NOMO-1 treated with dmso at 0.1 percent for 144 hours (cell line): ENCODE data around the gene SF3A1.

ENCODE experiments used
- DNase-seq: peaks from one replicate; lab custom pipeline; 2025; ENCODE audit not compliant: unreplicated experiment; lab: John Stamatoyannopoulos, UW

SF3A1 gene

GRCh38 chr22:30386608-30386959, 29.9 kb upstream of the SF3A1 start:
- no peak for DNase-seq

DNA sequence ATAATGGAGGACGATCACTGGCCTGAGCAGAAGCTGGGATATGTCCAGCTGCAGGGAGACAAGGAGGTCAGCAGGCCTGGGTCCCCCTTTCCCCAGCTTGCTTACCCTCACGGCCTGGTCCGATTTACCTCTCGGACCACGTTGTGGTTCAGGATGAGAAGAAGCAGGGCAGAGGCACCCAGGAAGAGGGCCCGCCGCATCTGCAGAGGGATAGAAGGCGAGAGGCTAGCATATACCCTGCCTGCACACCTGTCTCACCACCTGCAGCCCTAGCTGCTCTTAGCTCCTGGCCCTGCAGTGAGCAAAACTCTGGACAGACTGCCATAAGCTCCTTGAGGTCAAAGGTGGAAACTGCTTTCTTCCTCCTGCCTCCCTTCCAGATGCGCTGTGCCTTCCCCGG, 29.2 kb upstream of the SF3A1 start:
- DNase-seq = no peak

- no peak for DNase-seq
These were observed 26.4 kb upstream of the SF3A1 start for GRCh38 chr22:30383061-30383460.

DNA sequence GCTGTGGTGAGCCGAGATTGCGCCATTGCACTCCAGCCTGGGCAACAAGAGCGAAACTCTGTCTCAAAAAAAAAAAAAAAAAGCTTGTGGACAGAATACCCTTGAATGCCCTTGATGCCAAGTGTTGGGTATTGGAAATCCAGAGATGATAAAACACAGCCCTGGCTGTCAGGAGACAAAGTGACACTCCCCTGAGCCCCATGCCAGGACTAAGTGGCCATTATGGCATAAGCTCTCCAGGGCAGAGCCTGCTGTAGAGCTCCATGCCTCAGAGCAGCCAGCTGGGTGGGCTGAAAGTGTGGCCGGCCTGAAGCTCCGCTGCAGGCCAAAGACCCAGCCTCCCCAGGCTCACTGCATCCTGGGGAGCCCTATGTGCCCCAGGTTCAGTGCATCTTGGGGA, 25.6 kb upstream of the SF3A1 start:
- no peak for DNase-seq

DNA sequence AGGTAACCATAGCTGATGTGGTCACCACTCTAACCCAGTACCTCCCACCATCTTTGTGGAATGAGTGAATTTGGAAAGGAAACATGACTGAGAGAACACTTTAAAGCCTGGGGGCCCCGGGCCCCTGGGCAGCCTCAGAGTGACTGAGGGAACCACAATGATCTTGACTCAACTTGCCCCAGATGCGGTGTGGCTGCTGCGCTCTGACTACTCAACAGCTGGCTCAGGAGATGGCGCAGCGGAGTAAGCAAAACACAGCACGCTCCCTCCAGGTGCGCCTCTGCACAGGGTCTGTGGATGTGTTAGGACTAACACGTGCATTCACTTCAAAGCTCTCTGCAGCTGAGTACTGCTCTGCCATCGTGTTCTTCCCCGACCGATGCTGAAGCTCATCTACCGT, 24.6 kb upstream of the SF3A1 start:
- no peak for DNase-seq

DNA sequence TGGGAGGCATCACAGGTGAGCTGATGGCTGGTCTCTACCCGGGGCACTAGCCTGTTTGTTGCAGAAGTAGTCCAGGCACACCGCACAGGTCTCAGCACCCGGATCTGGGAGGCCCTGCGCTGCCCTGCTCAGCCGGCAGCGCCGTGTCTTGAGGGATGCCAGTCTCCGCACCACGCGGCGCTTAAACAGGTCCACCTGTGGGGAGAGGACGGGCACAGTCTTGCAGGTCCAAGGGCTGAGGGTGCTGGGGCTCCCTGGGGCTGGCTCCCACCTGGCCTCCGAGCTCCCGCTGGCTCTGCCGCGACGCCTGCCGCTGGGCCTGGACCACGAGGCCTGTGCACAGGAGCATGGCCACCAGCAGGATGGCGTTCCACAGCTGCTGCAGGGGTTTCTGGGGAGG, 23.3 kb upstream of the SF3A1 start:
- no peak for DNase-seq

- no peak for DNase-seq
These were observed 18.7 kb upstream of the SF3A1 start for GRCh38 chr22:30375312-30375849.

DNA sequence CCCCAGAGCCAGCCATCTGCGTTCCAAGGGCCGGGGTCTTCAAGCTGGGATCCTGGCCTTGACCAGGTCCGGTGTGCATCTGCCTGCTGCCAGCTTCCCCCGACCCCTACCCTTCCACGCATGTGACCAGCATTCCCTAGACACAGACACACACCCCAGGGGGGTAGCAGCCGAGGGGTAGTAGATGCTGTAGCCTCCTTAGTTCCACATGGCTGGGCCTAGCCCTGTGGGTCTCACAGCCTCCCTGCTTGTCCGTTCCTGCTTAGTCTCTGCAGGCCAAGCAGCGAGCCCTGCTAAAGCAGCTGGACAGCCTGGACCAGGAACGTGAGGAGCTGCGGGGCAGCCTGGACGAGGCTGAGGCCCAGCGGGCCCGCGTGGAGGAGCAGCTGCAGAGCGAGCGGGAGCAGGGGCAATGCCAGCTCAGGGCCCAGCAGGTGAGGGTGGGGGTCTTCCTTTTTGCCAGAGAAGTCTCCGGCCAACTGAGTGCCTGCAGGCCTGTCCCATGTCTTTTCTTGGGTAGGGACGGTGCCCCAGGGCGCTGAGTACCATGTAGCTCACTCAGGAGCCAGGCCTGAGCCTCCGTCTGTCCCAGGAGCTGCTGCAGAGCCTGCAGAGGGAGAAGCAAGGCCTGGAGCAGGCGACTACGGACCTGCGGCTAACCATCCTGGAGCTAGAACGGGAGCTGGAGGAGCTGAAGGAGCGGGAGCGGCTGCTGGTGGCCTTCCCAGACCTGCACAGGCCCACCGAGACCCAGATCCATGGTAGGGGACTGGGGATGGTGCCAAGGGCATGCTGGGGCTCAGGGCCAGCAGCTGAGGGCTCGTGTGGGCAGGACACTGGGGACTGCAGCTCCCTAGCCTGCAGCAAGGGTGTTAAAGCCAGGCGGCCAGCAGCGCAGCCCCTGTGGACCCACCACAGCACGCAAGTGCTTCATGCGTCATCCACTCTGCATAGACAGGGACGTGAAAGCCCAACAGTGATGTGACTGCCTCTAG, 16.9 kb upstream of the SF3A1 start:
- no peak for DNase-seq

GRCh38 chr22:30372915-30373314, 16.2 kb upstream of the SF3A1 start:
- peak; percentile 71 for DNase-seq

GRCh38 chr22:30371981-30372380, 15.3 kb upstream of the SF3A1 start:
- DNase-seq = no peak

DNA sequence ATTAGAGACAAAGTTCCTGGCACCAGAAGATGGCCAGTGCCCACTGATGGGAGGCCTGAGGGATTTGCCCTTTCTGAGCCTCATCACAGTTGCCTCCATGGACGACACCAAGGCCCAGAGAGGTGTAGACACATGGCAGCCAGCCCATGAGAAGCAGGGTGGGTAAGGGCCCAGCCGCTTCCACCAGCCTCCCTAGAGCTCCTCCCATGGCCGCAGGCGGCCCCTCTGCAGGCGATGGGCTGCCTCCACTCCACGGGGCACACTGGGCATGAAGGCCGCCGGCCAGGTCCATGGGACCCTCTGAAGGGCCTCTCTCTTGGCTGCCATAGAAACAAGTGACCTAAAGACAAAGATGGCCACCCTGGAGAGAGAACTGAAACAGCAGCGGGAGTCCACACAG, 14.6 kb upstream of the SF3A1 start:
- no peak for DNase-seq

GRCh38 chr22:30370641-30371230, 14.0 kb upstream of the SF3A1 start:
- no peak for DNase-seq

DNA sequence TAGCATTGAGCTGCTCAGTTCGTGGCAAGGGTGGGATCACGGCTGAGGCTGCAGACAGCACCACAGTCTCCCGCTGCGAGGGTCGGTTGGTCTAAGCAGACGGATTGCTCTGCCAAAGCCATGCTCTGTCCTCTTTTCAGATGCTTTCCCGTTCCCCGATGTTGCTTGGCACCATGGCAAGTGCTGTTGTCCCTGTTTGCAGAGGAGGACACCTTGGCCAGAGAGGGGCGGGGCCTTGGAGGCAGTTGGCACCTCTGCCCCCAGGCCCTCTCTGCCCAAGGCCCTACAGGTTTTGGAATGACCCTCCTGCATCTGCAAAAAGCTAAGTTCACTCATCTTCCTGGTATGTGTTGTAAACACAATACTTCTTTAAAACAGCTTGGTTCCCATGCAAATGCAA, 11.7 kb upstream of the SF3A1 start:
- no peak for DNase-seq

DNA sequence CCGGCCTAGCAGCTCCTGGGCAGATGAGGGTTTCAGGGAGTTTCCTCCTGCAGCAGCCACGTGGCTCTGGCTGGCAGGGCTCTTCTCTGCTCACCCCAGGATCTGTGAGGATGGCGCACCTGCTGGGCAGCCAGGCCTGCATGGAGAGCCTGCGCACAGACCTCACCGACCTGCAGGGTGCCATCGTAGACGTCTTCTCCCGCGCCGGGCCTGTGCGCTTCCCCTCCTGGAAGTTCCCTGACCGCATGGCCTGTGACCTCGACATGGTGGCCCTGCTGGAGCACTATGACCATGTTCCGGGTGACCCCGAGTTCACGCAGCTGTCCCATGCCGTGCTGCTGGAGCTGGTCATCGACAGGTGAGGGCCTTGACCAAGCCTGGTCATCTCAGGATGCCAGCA, 9.2 kb upstream of the SF3A1 start:
- no peak for DNase-seq

- no peak for DNase-seq
These were observed 6.1 kb upstream of the SF3A1 start for GRCh38 chr22:30362651-30363281.

DNA sequence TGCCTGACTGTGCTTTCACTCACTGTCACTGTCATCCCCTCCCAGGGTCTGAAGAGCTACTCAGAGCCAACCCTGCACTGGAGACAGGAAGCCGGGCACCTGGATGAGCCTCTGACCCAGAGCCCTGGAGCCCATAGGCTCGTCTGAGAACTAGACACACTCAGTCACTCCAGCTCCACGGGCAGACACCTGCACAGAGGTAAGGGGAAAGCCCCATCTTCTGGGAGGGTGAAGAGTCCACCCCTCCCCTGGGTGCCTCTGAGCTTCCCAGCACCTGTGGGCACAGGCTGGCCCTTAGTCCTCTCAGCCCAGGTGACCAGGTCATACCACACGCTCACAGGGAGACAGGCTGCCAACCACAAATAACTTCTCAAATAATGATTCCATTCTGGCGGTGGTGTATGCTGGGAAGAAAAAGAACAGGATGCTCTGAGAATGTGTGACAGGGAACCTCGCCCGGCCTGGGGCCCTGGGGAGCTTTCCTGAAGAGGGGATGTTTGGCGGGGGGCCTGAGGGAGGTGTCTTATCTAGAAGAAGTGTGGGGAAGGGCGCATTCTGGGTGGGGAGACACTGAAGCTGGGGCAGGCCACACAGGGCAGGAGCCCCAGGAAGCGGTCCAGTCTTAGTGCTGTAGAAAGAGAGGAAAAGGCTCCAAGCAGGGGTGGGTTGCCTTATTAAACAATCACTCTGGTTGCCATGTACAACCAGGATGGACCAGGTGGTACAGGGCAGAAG, 5.4 kb upstream of the SF3A1 start:
- DNase-seq = no peak

DNA sequence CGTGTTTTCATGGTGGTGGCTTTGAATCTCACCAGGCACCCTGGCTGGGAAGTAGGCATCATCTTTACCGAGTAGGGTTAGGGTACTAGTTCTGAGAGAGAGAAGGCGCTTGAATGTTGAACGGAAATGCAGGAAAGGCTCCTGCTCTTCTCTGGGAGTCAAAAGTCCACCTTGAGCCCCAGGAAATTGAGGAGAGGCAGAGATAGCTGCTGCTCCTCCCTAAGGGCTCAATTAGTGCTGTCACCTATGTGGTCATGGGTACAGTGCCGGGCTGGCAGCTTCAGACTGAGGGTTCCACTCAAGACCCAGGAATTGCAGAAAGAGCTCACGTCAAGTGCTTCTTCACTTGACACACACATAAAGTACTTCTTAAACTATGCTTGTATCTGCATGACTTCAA, 1.8 kb upstream of the SF3A1 start:
- DNase-seq = no peak

DNA sequence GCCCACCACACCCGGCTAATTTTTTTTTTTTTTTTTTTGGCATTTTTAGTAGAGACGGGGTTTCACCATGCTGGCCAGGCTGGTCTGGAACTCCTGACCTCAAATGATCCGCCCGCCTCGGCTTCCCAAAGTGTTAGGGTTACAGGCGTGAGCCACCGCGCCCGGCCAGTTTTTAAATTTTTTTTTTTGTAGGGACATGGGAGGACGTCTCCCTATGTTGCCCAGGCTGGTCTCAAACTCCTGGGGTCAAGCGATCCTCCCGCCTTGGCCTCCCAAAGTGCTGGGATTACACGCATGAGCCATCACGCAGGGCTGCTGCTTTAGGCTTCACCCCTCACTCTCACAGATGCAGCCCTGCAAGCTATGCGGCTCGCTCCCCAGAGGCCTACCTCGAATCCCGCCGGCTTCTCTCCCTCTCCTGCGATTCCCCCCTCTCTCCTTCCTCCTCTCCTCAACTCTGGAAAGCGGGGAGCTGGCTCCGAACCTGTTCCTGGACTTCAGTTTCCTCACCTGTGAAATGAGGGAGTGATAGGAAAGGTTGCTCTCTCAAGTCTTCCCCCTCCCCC, 1.0 kb upstream of the SF3A1 start:
- no peak for DNase-seq

DNA sequence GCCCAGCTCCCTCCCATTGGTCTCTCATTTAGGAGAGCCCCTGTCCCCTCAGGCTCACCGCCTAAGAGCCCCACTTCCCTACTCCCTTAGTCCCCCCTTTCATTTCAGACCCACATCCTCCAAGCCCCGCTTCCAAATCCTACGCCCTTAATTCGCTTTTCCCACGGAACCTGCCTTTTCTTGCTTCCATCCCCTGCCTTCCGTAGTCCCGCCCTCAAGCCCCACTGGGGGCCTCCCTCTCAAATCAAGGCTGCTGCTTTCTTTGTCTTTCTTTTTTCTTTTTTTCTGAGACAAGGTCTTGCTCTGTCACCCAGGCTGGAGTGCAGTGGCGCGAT, 509 bp upstream of the SF3A1 start:
- no peak for DNase-seq

DNA sequence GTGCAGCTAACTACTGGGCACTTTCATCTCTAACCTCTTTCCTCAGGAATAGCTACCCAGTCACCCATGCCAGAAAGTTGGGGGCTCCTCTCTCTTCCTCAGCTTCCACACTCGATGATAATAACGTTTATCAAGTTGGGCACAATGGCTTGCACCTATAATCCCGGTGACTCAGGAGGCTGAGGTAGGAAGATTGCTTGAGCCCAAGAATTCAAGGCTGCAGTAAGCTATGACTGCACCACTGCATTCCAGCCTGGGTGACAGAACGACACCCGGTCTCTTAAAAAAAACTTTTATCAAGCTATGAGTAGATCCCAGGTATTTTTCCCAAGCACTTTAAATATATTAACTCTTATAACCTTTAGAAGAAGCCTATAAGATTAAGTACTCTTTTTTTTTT, 2.0 kb downstream of the SF3A1 start:
- DNase-seq = no peak

DNA sequence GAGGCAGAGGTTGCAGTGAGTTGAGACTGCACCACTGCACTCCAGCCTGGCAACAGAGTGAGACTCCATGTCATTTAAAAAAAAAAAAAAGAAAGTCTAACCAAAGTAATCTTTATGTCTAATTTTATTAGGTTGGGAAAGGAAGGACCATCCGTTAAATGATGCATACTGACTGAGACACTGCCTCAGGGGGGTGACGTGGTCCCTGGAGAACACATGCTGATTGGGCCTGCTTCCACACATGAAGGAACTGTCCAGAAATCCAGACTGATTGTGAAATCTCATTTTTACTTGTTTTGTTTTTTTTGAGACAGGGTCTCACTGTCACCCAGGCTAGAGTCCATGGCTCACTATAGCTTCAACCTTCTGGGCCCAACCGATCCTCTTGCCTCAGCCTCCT, 5.5 kb downstream of the SF3A1 start:
- no peak for DNase-seq
